Measurements from ENCODE around the gene SPIRE1.
"Not testable (repeated sequence)": the region's sequence is repeated elsewhere in the genome, so short reads cannot be mapped to it uniquely, and the experiment has no call there.

SPIRE1 gene

DNA sequence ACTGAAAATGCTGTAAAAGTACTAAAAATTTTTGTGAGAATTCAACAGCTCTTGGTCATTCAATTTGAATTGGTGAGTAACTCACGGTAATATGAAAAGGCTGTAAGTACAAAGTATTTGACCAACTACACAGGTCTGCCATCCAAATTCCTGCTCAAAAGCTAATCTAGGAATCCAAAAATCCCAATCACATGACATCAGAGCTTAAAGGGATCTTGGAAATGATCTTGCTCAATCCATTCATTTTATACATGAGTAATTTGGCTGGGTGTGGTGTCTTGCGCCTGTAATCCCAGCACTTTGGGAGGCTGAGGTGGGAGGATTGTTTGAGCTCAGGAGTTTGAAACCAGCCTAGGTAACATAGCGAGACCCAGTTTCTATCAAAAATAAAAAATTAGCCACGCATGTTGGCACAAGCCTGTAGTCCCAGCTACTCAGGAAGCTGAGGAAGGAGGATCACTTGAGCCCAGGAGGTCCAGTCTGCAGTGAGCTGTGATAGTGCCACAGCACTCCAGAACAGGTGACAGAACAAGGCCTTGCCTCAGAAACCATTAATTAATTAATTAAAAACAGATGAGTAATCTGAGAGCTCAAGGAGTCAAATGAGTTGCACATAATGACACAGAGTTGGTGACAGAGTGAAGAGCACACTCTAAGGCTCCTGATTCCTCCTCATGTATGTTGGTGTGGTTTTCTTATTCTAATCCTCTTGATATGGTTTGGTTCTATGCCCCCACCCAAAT is 19.8 kb downstream of the SPIRE1 start:
- H3K4me3 ChIP-seq (ENCODE audit: low read length) = no peak overlapping the region
- peak; percentile 74 for DNase-seq (ENCODE audit: low read depth)
- TF ChIP-seq, protein P1, sequence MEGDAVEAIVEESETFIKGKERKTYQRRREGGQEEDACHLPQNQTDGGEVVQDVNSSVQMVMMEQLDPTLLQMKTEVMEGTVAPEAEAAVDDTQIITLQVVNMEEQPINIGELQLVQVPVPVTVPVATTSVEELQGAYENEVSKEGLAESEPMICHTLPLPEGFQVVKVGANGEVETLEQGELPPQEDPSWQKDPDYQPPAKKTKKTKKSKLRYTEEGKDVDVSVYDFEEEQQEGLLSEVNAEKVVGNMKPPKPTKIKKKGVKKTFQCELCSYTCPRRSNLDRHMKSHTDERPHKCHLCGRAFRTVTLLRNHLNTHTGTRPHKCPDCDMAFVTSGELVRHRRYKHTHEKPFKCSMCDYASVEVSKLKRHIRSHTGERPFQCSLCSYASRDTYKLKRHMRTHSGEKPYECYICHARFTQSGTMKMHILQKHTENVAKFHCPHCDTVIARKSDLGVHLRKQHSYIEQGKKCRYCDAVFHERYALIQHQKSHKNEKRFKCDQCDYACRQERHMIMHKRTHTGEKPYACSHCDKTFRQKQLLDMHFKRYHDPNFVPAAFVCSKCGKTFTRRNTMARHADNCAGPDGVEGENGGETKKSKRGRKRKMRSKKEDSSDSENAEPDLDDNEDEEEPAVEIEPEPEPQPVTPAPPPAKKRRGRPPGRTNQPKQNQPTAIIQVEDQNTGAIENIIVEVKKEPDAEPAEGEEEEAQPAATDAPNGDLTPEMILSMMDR (conservative IDR thresholded peaks at IDR 0.05; ENCODE audit: low read depth, low read length) = no peak

DNA sequence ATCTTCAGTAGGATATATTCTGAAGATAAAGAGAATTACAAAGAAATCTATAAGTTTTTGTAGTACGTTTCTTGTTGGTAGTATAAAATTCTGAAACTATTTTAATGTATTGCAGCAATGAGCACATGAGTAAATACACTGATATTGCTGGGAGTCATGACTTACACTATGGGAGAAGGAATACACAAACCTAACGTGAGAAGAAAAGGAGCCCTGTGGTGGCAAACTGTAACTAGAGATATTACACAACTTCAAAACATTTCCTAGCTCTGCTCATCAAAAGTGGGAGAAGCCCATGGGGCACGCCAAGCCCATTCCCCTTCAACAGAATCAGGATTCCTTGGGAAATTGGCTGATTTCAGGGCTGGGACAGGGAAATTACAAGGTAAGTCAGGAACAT is 20.5 kb downstream of the SPIRE1 start:
- TF ChIP-seq, protein P1 (conservative IDR thresholded peaks at IDR 0.05; ENCODE audit: low read depth, low read length) = no peak
- no peak overlapping the region for H3K4me3 ChIP-seq (ENCODE audit: low read length)
- DNase-seq (ENCODE audit: low read depth) = no peak

DNA sequence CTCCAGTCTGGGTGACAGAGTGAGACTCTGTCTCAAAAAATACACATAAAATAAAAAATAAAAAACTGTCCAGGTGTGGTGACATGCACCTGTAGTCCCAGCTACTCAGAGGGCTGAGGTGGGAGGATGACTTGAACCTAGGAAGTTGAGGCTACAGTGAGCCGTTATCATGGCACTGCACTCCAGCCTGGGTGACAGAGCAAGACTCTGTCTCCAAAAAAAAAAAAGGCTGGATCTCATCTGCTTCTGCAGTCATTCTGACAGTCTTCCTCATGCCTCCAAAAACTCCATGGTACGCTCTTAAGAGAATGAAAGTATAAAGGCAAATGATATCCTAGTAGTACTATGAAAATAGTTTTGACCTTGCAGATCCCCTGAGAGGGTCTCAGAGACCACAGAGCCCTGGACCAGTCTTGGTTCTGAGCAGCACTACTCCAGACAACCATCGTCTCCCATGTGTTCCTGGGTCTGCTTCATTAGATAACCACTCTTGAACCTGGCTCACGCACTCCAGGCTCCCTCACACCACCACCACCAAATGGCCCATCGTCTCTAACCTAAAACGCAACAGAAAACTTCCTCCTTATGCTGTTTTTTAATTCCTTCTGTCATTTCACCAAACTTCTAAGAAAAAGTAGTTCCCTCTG is 26.0 kb downstream of the SPIRE1 start:
- no peak overlapping the region for H3K4me3 ChIP-seq (ENCODE audit: low read length)
- no peak for DNase-seq (ENCODE audit: low read depth)
- TF ChIP-seq, protein P1 (conservative IDR thresholded peaks at IDR 0.05; ENCODE audit: low read depth, low read length) = no peak

DNA sequence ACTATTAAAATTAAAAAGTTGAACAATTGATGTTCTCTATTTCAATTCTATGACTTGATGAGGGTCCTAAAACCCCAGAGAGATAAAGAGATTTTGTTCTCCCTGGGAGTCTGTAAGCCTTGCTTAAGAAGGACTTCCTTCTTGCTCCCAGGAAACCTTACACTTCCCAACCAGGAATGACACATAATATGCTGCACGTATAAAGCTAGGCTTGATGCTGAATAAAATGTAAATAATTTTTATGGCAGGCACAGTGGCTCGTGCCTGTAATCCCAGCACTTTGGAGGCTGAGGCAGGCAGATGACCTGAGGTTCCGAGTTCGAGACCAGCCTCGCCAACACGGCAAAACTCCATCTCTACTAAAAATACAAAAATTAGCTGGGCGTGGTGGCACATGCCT is 27.8 kb downstream of the SPIRE1 start:
- no peak for DNase-seq (ENCODE audit: low read depth)
- TF ChIP-seq, protein P1 (conservative IDR thresholded peaks at IDR 0.05; ENCODE audit: low read depth, low read length) = no peak

DNA sequence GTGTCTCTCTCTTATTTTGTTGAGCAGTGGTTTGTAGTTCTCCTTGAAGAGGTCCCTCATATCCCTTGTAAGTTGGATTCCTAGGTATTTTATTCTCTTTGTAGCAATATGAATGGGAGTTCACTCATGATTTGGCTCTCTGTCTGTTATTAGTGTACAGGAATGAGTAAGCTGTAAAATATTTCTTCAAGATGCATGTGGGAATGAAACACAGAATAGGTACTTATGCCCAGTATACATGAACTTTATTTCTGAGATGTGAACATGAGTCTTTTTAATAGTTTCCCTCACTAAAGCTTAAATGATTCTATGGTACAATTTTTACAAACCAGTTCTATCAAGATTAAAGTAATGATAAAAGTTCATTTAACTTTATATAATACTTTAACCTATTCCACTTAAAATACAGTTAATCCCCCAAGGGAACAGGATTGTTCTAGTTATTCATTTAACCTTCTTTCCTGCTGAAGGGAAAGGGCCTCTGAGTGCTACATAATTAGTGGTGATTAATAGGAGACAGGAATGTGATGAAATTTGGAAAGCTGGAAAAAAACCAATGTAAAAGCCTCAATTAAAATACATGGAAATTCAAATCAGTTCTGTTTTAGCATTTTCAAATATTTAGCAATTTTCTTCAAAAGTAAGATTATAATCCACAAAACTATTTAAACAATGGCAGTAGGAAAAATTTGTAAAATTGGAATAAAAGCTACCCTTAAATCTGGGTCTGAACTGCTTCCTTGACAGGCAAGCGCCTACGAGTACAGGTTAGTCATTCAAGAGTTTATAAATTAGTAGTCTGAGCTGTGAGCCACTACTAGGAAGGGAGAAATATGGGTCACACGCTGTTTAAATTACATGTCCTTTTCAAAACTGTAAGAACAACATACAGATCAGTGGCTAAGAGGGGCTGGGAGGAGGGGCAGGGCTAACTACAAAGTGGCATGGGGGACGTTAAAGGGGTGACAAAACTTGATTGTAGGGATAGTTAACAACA is 28.9 kb downstream of the SPIRE1 start:
- DNase-seq (ENCODE audit: low read depth) = peak; percentile 83
- TF ChIP-seq, protein P1 (conservative IDR thresholded peaks at IDR 0.05; ENCODE audit: low read depth, low read length) = no peak
- H3K4me3 ChIP-seq (ENCODE audit: low read length) = no peak overlapping the region

More for the DNA sequence above, 27.8 kb downstream of the SPIRE1 start:
- no peak overlapping the region for H3K4me3 ChIP-seq (ENCODE audit: low read length)

DNA sequence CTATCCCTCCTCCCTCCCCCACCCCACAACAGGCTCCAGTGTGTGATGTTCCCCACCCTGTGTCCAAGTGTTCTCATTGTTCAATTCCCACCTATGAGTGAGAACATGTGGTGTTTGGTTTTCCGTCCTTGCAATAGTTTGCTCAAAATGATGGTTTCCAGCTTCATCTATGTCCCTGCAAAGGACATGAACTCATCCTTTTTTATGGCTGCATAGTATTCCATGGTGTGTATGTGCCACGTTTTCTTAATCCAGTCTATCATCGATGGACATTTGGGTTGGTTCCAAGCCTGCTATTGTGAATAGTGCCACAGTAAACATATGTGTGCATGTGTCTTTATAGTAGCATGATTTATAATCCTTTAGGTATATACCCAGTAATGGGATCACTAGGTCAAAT is 30.7 kb downstream of the SPIRE1 start:
- DNase-seq (ENCODE audit: low read depth); H3K4me3 ChIP-seq (ENCODE audit: low read length): not testable (repeated sequence)

DNA sequence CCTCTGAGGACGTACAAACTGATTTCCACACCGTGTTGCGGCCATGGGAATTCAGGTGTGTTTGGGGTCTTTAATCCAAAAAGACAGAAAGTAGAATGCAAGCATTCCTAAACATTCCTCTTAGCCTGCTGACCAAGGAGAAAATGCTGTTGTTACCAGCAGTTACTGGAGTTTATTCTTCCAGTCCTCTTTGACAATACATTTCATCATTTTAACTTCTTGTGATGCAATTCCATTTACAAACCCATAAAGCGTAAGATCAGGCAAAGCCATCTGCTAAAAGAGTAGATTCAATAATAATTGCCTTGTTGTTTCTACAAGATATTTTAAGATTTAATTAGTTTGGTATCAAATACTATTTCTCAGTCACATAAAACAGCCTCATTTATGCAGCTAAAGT is 32.7 kb downstream of the SPIRE1 start:
- no peak overlapping the region for H3K4me3 ChIP-seq (ENCODE audit: low read length)
- DNase-seq (ENCODE audit: low read depth) = no peak
- TF ChIP-seq, protein P1 (conservative IDR thresholded peaks at IDR 0.05; ENCODE audit: low read depth, low read length) = no peak
